Anterior cingulate cortex (tissue), 58 donors: ENCODE measurements around the gene CEP112.
A peak's percentile ranks its signal among the peaks of the same experiment; 100 is the strongest.
"Not testable (repeated sequence)": the region's sequence is repeated elsewhere in the genome, so short reads cannot be mapped to it uniquely, and the experiment has no call there.

Source experiments
- DNase-seq, 58 donors: peaks; one replicate each; lab custom pipeline; 2025; lab: John Stamatoyannopoulos, UW

Gene CEP112

GRCh38 chr17:65851965-65852736, 339.8 kb downstream of the CEP112 start:
- no peak for DNase-seq

GRCh38 chr17:65850486-65850885, 341.4 kb downstream of the CEP112 start:
- DNase-seq = peak in 1 of 58 donors; percentile 0

- DNase-seq = no peak
Observed at GRCh38 chr17:65848751-65849150, 343.2 kb downstream of the CEP112 start.

- DNase-seq = no peak
Observed at GRCh38 chr17:65841089-65841488, 350.8 kb downstream of the CEP112 start.

DNA sequence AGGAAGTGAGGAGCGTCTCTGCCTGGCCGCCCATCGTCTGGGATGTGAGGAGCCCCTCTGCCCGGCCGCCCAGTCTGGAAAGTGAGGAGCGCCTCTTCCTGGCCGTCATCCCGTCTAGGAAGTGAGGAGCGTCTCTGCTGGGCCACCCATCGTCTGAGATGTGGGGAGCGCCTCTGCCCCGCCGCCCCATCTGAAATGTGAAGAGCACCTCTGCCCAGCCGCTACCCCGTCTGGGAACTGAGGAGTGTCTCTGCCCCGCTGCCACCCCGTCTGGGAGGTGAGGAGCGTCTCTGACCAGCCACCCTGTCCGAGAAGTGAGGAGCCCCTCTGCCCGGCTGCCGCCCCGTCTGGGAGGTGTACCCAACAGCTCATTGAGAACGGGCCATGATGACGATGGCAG, 354.7 kb downstream of the CEP112 start:
- DNase-seq = not testable (repeated sequence)

DNA sequence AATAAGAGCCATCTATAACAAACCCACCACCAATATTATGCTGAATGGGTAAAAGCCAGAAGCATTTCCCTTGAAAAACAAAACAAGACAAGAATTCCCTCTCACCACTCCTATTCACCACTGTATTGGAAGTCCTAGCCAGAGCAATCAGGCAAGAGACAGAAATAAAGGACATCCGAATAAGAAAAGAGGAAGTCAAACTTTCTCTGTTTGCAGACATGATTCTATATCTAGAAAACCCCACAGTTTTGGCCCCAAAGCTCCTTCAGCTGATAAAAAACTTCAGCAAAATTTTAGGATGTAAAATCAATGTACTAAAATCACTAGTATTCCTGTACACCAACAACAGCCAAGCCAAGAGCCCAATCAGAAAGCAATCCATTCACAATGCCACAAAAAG, 358.7 kb downstream of the CEP112 start:
- no peak for DNase-seq

DNA sequence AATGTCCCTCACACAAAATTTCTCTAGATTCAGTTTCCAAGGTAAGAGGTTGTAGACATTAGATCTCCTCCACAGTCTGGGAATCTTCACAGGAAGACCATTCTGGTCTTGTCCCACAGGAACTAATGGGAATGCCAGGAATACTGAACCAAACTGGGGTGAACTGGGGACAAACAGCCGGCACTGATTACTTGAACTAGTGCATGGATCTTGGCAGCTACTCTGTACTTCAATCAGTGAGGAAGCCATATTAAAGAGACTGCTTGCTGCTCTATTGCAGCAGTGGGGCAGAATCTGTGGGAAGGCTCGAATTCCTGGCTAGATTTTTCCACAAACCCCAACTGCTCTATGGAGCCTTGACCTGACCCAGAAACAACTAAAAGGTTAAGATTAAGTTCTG, 361.6 kb downstream of the CEP112 start:
- no peak for DNase-seq

DNA sequence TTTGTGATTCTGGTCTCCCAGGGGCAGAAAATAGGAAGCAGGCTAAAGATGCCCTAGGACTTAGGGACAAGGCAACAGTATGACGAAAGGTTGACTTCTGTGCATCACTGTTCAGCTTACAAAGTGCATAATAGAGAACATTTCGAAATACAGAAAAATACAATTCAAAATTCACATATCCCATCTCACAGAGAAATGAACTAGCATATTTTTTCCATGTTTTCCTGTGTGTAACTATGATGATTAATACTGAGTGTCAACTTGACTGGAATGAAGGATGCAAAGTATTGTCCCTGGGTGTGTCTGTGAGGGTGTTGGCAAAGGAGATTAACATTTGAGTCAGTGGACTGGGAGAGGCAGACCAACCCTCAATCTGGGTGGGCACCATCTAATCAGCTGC, 365.4 kb downstream of the CEP112 start:
- DNase-seq = not testable (repeated sequence)

DNA sequence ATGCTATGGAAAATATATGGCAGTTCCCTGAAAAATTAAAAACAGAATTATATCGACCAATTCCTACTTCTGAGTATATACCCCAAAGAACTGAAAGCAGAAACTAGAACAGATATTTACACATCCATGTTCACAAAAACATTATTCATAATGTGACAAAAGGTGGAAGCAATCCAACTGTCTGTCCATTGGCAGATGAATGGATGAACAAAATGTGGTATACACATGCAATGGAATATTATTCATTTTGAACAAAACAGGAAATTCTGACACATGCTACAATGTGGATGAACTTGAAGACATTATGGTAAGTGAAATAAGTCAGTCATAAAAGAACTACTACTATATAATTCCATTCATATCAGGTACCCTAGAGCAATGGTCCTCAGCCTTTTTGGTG, 367.0 kb downstream of the CEP112 start:
- no peak for DNase-seq

GRCh38 chr17:65823713-65824112, 368.2 kb downstream of the CEP112 start:
- no peak for DNase-seq

DNA sequence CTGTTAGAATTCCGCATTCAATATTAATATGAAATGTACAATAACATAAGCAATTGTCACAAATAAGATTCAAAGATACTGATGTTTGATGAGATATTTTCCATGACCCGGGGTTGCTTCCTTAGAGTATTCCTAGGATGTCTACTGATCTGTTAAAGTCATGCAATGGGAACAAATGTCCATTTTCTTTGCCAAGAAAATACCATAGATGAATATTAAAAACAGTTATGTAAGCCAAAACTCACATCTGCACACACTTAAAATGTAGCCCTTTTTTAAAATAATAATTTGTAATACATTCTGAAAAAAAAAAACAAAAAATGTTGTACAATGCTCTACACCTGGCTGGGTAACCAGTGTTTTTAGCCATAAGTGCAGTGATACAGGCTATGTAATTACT, 371.1 kb downstream of the CEP112 start:
- DNase-seq = no peak

- DNase-seq = no peak
Observed at GRCh38 chr17:65820306-65820705, 371.6 kb downstream of the CEP112 start.

GRCh38 chr17:65819810-65820209, 372.1 kb downstream of the CEP112 start:
- no peak for DNase-seq

GRCh38 chr17:65817951-65818350, 374.0 kb downstream of the CEP112 start:
- DNase-seq = no peak

GRCh38 chr17:65814418-65814817, 377.5 kb downstream of the CEP112 start:
- no peak for DNase-seq

DNA sequence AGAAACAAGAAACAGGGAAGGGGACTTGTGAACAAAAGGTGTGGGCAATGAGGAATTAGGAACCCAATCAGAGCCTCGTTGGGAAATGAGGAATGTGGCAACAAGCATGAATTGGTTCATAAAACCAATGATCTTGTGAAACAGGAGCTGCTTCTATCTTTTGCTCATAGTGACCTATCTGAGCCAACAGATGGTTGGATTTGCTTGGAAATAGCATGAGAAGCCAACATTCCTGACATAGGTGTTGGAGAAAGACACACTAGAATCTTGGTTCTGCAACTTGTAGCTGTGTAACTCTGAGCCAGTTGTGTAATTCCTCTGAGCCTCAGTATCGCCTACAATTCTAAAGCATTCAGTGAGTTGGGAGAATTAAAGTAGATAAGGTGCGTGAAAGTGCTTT, 378.6 kb downstream of the CEP112 start:
- DNase-seq = no peak

GRCh38 chr17:65811043-65811442, 380.9 kb downstream of the CEP112 start:
- DNase-seq = no peak

DNA sequence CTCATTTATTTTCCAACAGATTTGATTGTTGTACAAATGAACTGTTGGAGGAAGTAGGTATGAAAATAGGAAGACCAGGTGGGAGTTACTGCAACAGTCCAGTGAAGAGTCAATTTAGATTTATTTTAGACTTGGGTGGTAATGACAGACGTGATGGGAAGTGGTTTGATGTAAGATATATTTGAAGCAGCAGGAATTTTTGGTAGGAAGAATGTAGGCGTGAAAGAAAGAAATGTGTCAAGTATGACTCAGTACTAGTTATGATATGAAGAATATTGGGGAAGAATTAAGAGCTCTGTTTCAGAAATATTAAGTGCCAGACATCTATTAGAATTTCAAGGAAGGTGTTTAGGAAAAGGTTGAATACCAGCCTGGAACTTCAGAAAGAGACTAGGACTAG, 382.6 kb downstream of the CEP112 start:
- no peak for DNase-seq

DNA sequence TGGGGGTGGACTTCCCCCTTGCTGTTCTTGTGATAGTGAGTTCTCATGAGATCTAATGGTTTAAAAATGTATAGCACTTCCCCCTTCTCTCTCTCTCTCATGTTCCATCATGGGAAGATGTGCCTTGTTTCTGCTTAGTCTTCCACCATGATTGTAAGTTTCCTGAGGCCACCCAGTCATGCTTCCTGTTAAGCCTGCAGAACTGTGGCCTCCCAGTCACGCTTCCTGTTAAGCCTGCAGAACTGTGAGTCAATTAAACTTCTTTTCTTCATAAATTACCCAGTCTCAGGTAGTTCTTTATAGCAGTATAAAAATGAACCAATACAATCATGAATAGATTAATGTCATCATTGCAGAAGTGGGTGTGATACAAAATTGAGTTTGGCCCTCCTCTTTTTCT, 383.4 kb downstream of the CEP112 start:
- not testable (repeated sequence) for DNase-seq

DNA sequence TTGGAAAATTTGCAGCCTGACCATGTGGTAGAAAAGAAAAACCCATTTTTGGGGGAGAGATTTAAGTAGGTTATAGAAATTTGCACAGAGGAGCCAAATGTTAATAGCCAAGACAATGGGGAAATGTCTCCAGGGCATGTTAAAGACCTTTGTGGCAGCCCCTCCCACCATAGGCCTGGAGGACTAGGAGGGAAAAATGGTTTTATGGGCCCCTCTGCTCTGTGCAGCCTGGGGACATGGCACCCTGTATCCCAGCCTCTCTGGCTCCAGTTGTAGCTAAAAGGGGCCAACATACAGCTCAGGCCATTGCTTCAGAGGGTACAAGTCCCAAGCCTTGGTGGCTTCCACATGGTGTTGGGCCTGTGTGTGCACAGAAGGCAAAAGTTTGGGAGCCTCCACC, 384.6 kb downstream of the CEP112 start:
- DNase-seq = no peak

DNA sequence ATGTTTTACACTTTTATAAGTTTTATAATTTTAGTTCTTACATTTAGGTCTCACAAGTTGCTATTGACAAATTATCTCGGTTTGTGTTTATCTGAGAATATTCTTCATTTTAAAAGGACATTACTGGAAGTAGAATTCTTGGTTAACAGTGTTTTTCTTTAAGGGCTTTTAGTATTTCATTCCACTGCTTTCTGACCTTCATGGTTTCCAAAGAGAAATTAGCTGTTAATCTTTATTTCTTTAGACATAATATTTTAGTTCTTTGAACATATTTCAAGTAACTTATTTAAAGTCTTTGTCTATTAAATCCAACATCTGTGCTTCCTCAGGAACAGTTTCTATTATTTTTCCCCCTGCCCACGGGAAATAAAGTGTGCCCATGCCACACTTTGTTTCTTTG, 390.4 kb downstream of the CEP112 start:
- DNase-seq = no peak

DNA sequence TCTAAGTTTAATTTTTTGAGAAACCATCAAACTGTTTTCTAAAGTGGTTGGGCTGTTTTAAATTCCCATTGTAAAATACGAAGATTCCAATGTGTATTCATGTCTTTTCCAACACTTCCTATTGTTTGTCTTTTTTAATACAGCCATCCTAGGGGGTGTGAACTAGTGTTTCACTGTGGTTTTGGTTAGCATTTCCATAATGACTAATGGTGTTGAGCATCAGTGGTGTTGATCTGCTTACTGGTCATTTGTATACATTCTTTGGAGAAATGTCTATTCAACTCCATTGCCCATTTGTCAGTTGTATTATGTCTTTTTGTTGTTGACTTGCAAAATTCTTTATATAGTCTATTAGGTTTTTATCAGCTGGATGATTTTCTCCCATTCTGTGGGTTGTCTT, 391.3 kb downstream of the CEP112 start:
- no peak for DNase-seq

DNA sequence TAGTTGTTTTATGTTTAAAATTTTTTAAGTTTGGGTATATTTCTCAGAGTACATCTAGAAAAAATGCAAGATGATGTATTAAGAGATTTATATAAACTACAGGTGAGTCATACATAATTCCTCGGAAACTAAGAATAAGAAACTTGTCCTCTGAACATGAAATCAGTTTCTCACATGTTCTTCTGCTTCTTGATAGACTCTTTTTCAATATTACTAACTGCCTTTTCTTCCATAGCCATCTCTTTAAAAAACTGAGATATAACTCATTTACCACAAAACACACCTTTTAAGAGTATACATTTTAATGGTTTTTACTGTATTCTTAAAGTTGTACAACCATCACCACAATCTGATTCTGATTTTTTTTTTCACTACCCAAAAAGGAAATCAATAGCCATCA, 392.1 kb downstream of the CEP112 start:
- no peak for DNase-seq
